ENCODE measurements around the gene ISCA2.

GRCh38 chr14:74507840-74508239, 14.3 kb downstream of the ISCA2 start:
- TF ChIP-seq EZH2 (IDR thresholded peaks at IDR 0.05) (no peak), POLR2AphosphoS5 (IDR thresholded peaks at IDR 0.05; ENCODE audit: borderline replicate concordance, low read depth, low read length) (no peak), FOXP2 (optimal IDR thresholded peaks at IDR 0.05; ENCODE audit: control extremely low read depth, extremely low read length, insufficient read depth) (no peak)
